ENCODE measurements around the gene FAXC.

DNA sequence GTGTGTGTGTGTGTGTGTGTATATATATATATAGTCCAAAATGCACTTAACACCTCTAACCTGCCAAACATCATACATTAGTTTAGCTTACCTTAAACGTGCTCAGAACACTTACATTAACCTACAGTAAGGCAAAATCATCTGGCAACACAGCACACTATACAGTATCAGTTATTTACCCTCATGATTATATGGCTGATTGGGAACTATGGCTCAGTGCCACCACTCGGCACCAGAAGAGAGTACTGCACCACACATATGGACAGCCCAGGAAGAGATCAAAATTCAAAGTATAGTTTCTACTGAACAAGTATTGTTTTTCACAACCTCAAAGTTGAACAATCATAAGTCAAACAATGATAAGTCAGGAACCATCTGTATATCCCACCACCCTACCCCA lies 59.8 kb downstream of the FAXC start:
- TF ChIP-seq POLR2A (IDR thresholded peaks at IDR 0.05) = no peak
- TF ChIP-seq, protein P1, sequence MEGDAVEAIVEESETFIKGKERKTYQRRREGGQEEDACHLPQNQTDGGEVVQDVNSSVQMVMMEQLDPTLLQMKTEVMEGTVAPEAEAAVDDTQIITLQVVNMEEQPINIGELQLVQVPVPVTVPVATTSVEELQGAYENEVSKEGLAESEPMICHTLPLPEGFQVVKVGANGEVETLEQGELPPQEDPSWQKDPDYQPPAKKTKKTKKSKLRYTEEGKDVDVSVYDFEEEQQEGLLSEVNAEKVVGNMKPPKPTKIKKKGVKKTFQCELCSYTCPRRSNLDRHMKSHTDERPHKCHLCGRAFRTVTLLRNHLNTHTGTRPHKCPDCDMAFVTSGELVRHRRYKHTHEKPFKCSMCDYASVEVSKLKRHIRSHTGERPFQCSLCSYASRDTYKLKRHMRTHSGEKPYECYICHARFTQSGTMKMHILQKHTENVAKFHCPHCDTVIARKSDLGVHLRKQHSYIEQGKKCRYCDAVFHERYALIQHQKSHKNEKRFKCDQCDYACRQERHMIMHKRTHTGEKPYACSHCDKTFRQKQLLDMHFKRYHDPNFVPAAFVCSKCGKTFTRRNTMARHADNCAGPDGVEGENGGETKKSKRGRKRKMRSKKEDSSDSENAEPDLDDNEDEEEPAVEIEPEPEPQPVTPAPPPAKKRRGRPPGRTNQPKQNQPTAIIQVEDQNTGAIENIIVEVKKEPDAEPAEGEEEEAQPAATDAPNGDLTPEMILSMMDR (IDR thresholded peaks at IDR 0.05 in 8 of 11, conservative IDR thresholded peaks at IDR 0.05 in 3 of 11) = no peak
